H1 (cell line): ENCODE measurements around the gene RWDD1. TPM values are rescaled to one million over a fixed set of nuclear protein-coding genes. Genes with fewer than 3 reads are reported as not detected.

Source experiments
- CTCF ChIA-PET: fragments of 300-600 bp; sonication (Branson Sonifier 250); formaldehyde crosslinking; loops from one replicate; lab custom pipeline; 2021; ENCODE audit not compliant: partially characterized antibody; lab: Charles Lee
- POLR2A ChIA-PET: fragments of 300-600 bp; sonication (Branson Sonifier 250); formaldehyde crosslinking; loops from one replicate; lab custom pipeline; 2021; ENCODE audit warnings: inconsistent platforms; ENCODE audit not compliant: partially characterized antibody; lab: Charles Lee
- DNase-seq, 2 experiments: peaks; one replicate each; pipeline versions ENCODE4 v3.0.0 to v3.0.0-alpha.2; 2010 to 2022; ENCODE audit warnings: low spot score in 2 of 2, low read depth in 1 of 2, mixed read lengths in 1 of 2
- FAIRE-seq: peaks from 2 replicates; lab custom pipeline; 2011; peaks lifted over from hg19 to GRCh38; lab: Jason Lieb, UNC
- H2AFZ ChIP-seq: 2 replicates; pipeline ENCODE4 v1.8.1; 2012; ENCODE audit warnings: low read length, inconsistent platforms
- H2AK5ac ChIP-seq: 2 replicates; pipeline ENCODE4 v1.6.1; 2013; ENCODE audit warnings: low read depth, low read length
- H2BK120ac ChIP-seq: replicated peaks from 2 replicates; pipeline ENCODE3; 2013; ENCODE audit warnings: low read depth, low read length, inconsistent platforms
- H2BK12ac ChIP-seq: 2 replicates; pipeline ENCODE4 v1.6.1; 2013; ENCODE audit warnings: low read depth, low read length
- H2BK15ac ChIP-seq: 2 replicates; pipeline ENCODE4 v1.6.1; 2013; ENCODE audit warnings: low read length
- H2BK20ac ChIP-seq: 2 replicates; pipeline ENCODE4 v1.6.1; 2013; ENCODE audit warnings: low read length
- H2BK5ac ChIP-seq: 2 replicates; pipeline ENCODE4 v1.6.1; 2013; ENCODE audit warnings: low read depth, low read length
- H3K14ac ChIP-seq: 2 replicates; pipeline ENCODE4 v1.6.1; 2013; ENCODE audit warnings: inconsistent platforms; ENCODE audit not compliant: insufficient read length
- H3K18ac ChIP-seq: 2 replicates; pipeline ENCODE4 v1.6.1; 2013; ENCODE audit warnings: low read length; ENCODE audit errors: extremely low read depth
- H3K23ac ChIP-seq: 2 replicates; pipeline ENCODE4 v1.6.1; 2013; ENCODE audit warnings: inconsistent platforms; ENCODE audit not compliant: insufficient read length
- H3K23me2 ChIP-seq: 2 replicates; pipeline ENCODE4 v1.6.1; 2013; ENCODE audit warnings: low read depth, low read length
- H3K27ac ChIP-seq: 2 replicates; pipeline ENCODE4 v1.6.1; 2011; ENCODE audit warnings: low read depth, low read length, inconsistent platforms
- H3K27me3 ChIP-seq, 4 experiments: replicated peaks in 1 of 4; 1 replicate in 1 of 4; 2 replicates in 3 of 4; pipeline versions ENCODE4 v1.6.1 to v1.8.1; 2011 to 2013; ENCODE audit warnings: low read length in 3 of 4, mild to moderate bottlenecking in 3 of 4, inconsistent platforms in 2 of 4, mixed read lengths in 2 of 4, moderate library complexity in 1 of 4; ENCODE audit not compliant: control insufficient read depth in 3 of 4, insufficient read depth in 3 of 4; ENCODE audit errors: extremely low read depth in 1 of 4
- H3K36me3 ChIP-seq, 4 experiments: 2 replicates each; pipeline versions ENCODE4 v1.6.1 to v1.8.1; 2011 to 2013; ENCODE audit warnings: mild to moderate bottlenecking in 4 of 4, low read length in 3 of 4, moderate library complexity in 2 of 4, control low read depth in 1 of 4, inconsistent platforms in 1 of 4; ENCODE audit not compliant: insufficient read depth in 4 of 4, control insufficient read depth in 2 of 4
- H3K4ac ChIP-seq: replicated peaks from 2 replicates; pipeline ENCODE3; 2013; ENCODE audit warnings: low read length, low read depth, mixed read lengths, inconsistent platforms; ENCODE audit not compliant: insufficient read length
- H3K4me1 ChIP-seq, 4 experiments: replicated peaks in 1 of 4; 1 replicate in 1 of 4; 2 replicates in 3 of 4; pipeline versions ENCODE4 v1.6.1 to v1.8.1; 2011 to 2013; ENCODE audit warnings: low read length in 3 of 4, inconsistent platforms in 2 of 4, mixed read lengths in 1 of 4; ENCODE audit not compliant: insufficient read depth in 4 of 4, control insufficient read depth in 3 of 4
- H3K4me2 ChIP-seq, 2 experiments: 2 replicates each; pipeline versions ENCODE4 v1.6.1 to v1.8.1; 2011 to 2013; ENCODE audit warnings: low read depth in 2 of 2, low read length in 2 of 2, control low read depth in 1 of 2, inconsistent platforms in 1 of 2, mild to moderate bottlenecking in 1 of 2; ENCODE audit not compliant: insufficient read depth in 1 of 2
- H3K4me3 ChIP-seq, 4 experiments: fragments of 200-600, 300-600 bp in 1 of 4; sonication (generic), shearing (Covaris generic), sonication (Bioruptor Twin) in 1 of 4; 2 replicates each; pipeline versions ENCODE4 v1.5.1 to v1.8.1; 2011 to 2016; ENCODE audit warnings: low read length in 4 of 4, low read depth in 3 of 4, control low read depth in 2 of 4, inconsistent platforms in 2 of 4, mild to moderate bottlenecking in 2 of 4, mixed read lengths in 1 of 4, moderate library complexity in 1 of 4; ENCODE audit not compliant: insufficient read depth in 2 of 4; ENCODE audit errors: extremely low read depth in 1 of 4
- H3K56ac ChIP-seq: replicated peaks from 2 replicates; pipeline ENCODE3; 2013; ENCODE audit warnings: low read depth, mild to moderate bottlenecking, mixed read lengths, low read length, inconsistent platforms; ENCODE audit not compliant: insufficient read length
- H3K79me1 ChIP-seq: 2 replicates; pipeline ENCODE4 v1.6.1; 2013; ENCODE audit warnings: low read depth, low read length, control low read depth
- H3K79me2 ChIP-seq, 2 experiments: 2 replicates each; pipeline versions ENCODE4 v1.6.1 to v1.8.1; 2012 to 2013; ENCODE audit warnings: low read length in 2 of 2, mild to moderate bottlenecking in 2 of 2, inconsistent platforms in 1 of 2; ENCODE audit not compliant: insufficient read depth in 2 of 2, control insufficient read depth in 1 of 2
- H3K9ac ChIP-seq, 4 experiments: replicated peaks in 1 of 4; 1 replicate in 1 of 4; 2 replicates in 3 of 4; pipeline versions ENCODE4 v1.6.1 to v1.8.1; 2011 to 2013; ENCODE audit warnings: low read depth in 3 of 4, low read length in 3 of 4, control low read depth in 2 of 4, mild to moderate bottlenecking in 2 of 4, moderate library complexity in 2 of 4, inconsistent platforms in 1 of 4; ENCODE audit errors: extremely low read depth in 1 of 4
- H3K9me3 ChIP-seq, 2 experiments: 2 replicates each; pipeline versions ENCODE4 v1.6.1 to v1.8.1; 2012 to 2013; ENCODE audit warnings: mild to moderate bottlenecking in 2 of 2, moderate library complexity in 2 of 2, control low read depth in 1 of 2, inconsistent platforms in 1 of 2, low read depth in 1 of 2, low read length in 1 of 2, mixed read lengths in 1 of 2; ENCODE audit not compliant: insufficient read depth in 2 of 2
- H4K20me1 ChIP-seq, 2 experiments: replicated peaks in 1 of 2; 2 replicates each; pipeline versions ENCODE3 to v1.8.1; 2011 to 2013; ENCODE audit warnings: inconsistent platforms in 2 of 2, low read length in 2 of 2, mild to moderate bottlenecking in 1 of 2; ENCODE audit not compliant: insufficient read depth in 2 of 2, control insufficient read depth in 1 of 2
- H4K5ac ChIP-seq: 2 replicates; pipeline ENCODE4 v1.6.1; 2013; ENCODE audit warnings: low read length, low read depth, mixed read lengths, inconsistent platforms; ENCODE audit not compliant: insufficient read length
- H4K8ac ChIP-seq: 2 replicates; pipeline ENCODE4 v1.8.0; 2013; ENCODE audit warnings: mild to moderate bottlenecking, moderate library complexity, low read length, inconsistent platforms; ENCODE audit not compliant: insufficient read depth; ENCODE audit errors: extremely low read depth
- H4K91ac ChIP-seq: replicated peaks from 2 replicates; pipeline ENCODE3; 2013; ENCODE audit warnings: low read length, mixed read lengths, inconsistent platforms; ENCODE audit not compliant: insufficient read length
- ATF2 ChIP-seq: IDR thresholded peaks from 2 replicates; pipeline ENCODE4 v1.6.1; 2012; ENCODE audit warnings: low read length, inconsistent platforms
- EP300 ChIP-seq, 2 experiments: IDR thresholded peaks; 1 replicate in 1 of 2; 2 replicates in 1 of 2; pipeline ENCODE4 v1.6.1; 2011 to 2012; ENCODE audit warnings: low read depth in 2 of 2, low read length in 2 of 2, mild to moderate bottlenecking in 2 of 2, borderline replicate concordance in 1 of 2, inconsistent platforms in 1 of 2, moderate library complexity in 1 of 2
- FOSL1 ChIP-seq: IDR thresholded peaks from 2 replicates; pipeline ENCODE4 v1.6.1; 2011; ENCODE audit warnings: mild to moderate bottlenecking, low read depth, low read length, moderate library complexity; ENCODE audit not compliant: insufficient read depth
- NANOG ChIP-seq: IDR thresholded peaks from 2 replicates; pipeline ENCODE4 v1.6.1; 2011; ENCODE audit warnings: low read length, low read depth, mild to moderate bottlenecking, inconsistent platforms; ENCODE audit not compliant: insufficient read depth, poor library complexity, severe bottlenecking
- RAD21 ChIP-seq, 2 experiments: IDR thresholded peaks in 1 of 2; conservative IDR thresholded peaks in 1 of 2; 2 replicates each; pipeline ENCODE4 v1.6.1; 2011; ENCODE audit warnings: low read depth in 2 of 2, low read length in 2 of 2, improper control_type of control experiment in 1 of 2, inconsistent platforms in 1 of 2, mild to moderate bottlenecking in 1 of 2, moderate library complexity in 1 of 2
- SAP30 ChIP-seq: fragments of 300-600 bp; sonication (generic); IDR thresholded peaks from 2 replicates; pipeline ENCODE4 v1.7.1; 2012; ENCODE audit warnings: low read length, moderate library complexity, mild to moderate bottlenecking, inconsistent platforms; ENCODE audit not compliant: insufficient read depth, insufficient replicate concordance
- SIRT6 ChIP-seq: IDR thresholded peaks from one replicate; pipeline ENCODE4 v1.7.1; 2012; ENCODE audit warnings: low read length, inconsistent platforms
- SP1 ChIP-seq: IDR thresholded peaks from 2 replicates; pipeline ENCODE4 v1.6.1; 2011; ENCODE audit warnings: low read depth, low read length
- SUZ12 ChIP-seq: fragments of 200-600 bp; sonication (generic); IDR thresholded peaks from 2 replicates; pipeline ENCODE4 v1.6.1; 2012; ENCODE audit warnings: mild to moderate bottlenecking, inconsistent platforms, low read length, moderate library complexity, mixed read lengths
- TAF7 ChIP-seq: optimal IDR thresholded peaks from 2 replicates; pipeline ENCODE3; 2011; ENCODE audit warnings: low read depth, mild to moderate bottlenecking, inconsistent platforms, low read length, moderate library complexity, borderline replicate concordance
- YY1 ChIP-seq: IDR thresholded peaks from 2 replicates; pipeline ENCODE4 v1.6.1; 2011; ENCODE audit warnings: low read depth, mild to moderate bottlenecking, low read length
- polyA plus RNA-seq, 7 experiments: library from polyadenylated mRNA; depleted of rRNA in 3 of 7; stranded (reverse) in 5 of 7; unstranded in 2 of 7; fragments of >200 nt in 5 of 7; fragments of 200-250 nt in 2 of 7; gene quantifications; 1 replicate in 5 of 7; 2 replicates in 1 of 7; 4 replicates in 1 of 7; pipeline versions ENCODE4 v1.2.1 to v1.2.3, GENCODE V29; 2011 to 2013; ENCODE audit warnings: missing spikeins in 2 of 7, mixed read lengths in 2 of 7
- total RNA-seq: library from RNA; stranded (reverse); fragmentation: NEBNext Ultra II Directional; extraction: Animal tissue kit (Norgen Biotek cat#: 25700); gene quantifications from 2 replicates; pipeline ENCODE4 v1.2.1, GENCODE V29; 2021

Gene RWDD1
- total and polyA plus RNA-seq, 2 of the 8 experiments (the other 6 are each of a cell fraction or from before 2014, with no cell fraction given): 19.5 to 35.2 TPM

- no peak overlapping the region for H4K8ac ChIP-seq
- H2BK20ac ChIP-seq: no peak overlapping the region
- no peaks in the 10 kb centered on the region for H3K23me2 ChIP-seq
- H3K79me2 ChIP-seq: no peaks in the 10 kb centered on the region
- no peak overlapping the region for H3K4ac ChIP-seq
- no peak overlapping the region for H4K5ac ChIP-seq
- no peak overlapping the region for H2AFZ ChIP-seq
- ChIA-PET POLR2A (interaction anchor here (1.0 kb wide), 1 partner anchor 314 kb away, joined by 3 read pairs; no protein-coding TSS in a partner anchor), CTCF (interaction anchor here (1.0 to 3.6 kb wide), 8 partner anchors 8 to 274 kb away, joined by 3 to 22 read pairs (median 4); no protein-coding TSS in a partner anchor)
- no peak overlapping the region for H3K14ac ChIP-seq
- peaks cover 0 to 3% (median 0%) of the 10 kb centered on the region in 4 experiments; a peak in 1 of 7 replicates for H3K4me1 ChIP-seq
- H3K9ac ChIP-seq: no peak overlapping the region
- DNase-seq (no peak), FAIRE-seq (no peak)
- H3K27ac ChIP-seq: no peak overlapping the region
- TF ChIP-seq SUZ12: no peak
- TF ChIP-seq YY1: no peak
- TF ChIP-seq ATF2: no peak
- TF ChIP-seq FOSL1: no peak
- no peak for TF ChIP-seq SIRT6
- no peak for TF ChIP-seq RAD21 (IDR thresholded peaks at IDR 0.05 in 1 of 2, conservative IDR thresholded peaks at IDR 0.05 in 1 of 2; ENCODE audit: low read depth in 2 of 2, low read length in 2 of 2)
- TF ChIP-seq SAP30: no peak
- TF ChIP-seq EP300 (IDR thresholded peaks at IDR 0.05; ENCODE audit: borderline replicate concordance in 1 of 2, low read depth in 2 of 2, low read length in 2 of 2): no peak
- TF ChIP-seq TAF7: no peak
- no peak for TF ChIP-seq NANOG
- no peak for TF ChIP-seq SP1
- H3K79me1 ChIP-seq: no peaks in the 10 kb centered on the region
- no peaks in the 10 kb centered on the region for H4K20me1 ChIP-seq
- H2BK5ac ChIP-seq: no peak overlapping the region
- no peak overlapping the region for H2BK12ac ChIP-seq
- H3K4me3 ChIP-seq: no peak overlapping the region
- no peaks in the 10 kb centered on the region for H3K36me3 ChIP-seq
- H2BK120ac ChIP-seq: no peak overlapping the region
- H2BK15ac ChIP-seq: no peak overlapping the region
- H3K18ac ChIP-seq: no peak overlapping the region
- no peak overlapping the region for H2AK5ac ChIP-seq
- H3K4me2 ChIP-seq: no peak overlapping the region
- no peak overlapping the region for H3K56ac ChIP-seq
- H3K23ac ChIP-seq: no peak overlapping the region
- no peaks in the 10 kb centered on the region for H3K9me3 ChIP-seq
- no peak overlapping the region for H4K91ac ChIP-seq
- H3K27me3 ChIP-seq: no peaks in the 10 kb centered on the region
Measured at GRCh38 chr6:116543149-116543548, 28.2 kb upstream of the RWDD1 start.
